Naive thymus-derived CD4-positive, alpha-beta T cell (primary cell): Measurements from ENCODE around the gene E2F7. TPM values are rescaled to one million over a fixed set of nuclear protein-coding genes. Genes with fewer than 3 reads are reported as not detected.

ENCODE experiments used
- ATAC-seq: fragments of 150-1000 bp; cut with Tn5 transposase; 2 replicates; pipeline ENCODE4 v1.10.0; 2021; ENCODE audit warnings: mild to moderate bottlenecking, moderate library complexity
- CTCF ChIA-PET: fragments of 350-600 bp; sonication (Branson Sonifier 250); formaldehyde crosslinking; loops from one replicate; lab custom pipeline; 2021; ENCODE audit warnings: antibody characterized with exemption; lab: Charles Lee
- POLR2A ChIA-PET: fragments of 350-600 bp; sonication (Branson Sonifier 250); formaldehyde crosslinking; loops from one replicate; lab custom pipeline; 2021; ENCODE audit warnings: antibody characterized with exemption, inconsistent platforms; lab: Charles Lee
- DNase-seq, 9 donors: peaks; one replicate each; pipeline versions ENCODE4 v3.0.0 to v3.0.0-alpha.2; 2020 to 2022; ENCODE audit warnings: mixed read lengths in 1 of 9
- H3K27ac ChIP-seq: one replicate; pipeline ENCODE4 v1.7.0; 2013; ENCODE audit warnings: mild to moderate bottlenecking, low read depth, low read length, moderate library complexity
- H3K27me3 ChIP-seq, 2 donors: one replicate each; pipeline ENCODE4 v1.7.0; 2013; ENCODE audit warnings: low read length in 2 of 2, mild to moderate bottlenecking in 2 of 2, moderate library complexity in 2 of 2; ENCODE audit not compliant: control insufficient read depth in 2 of 2, insufficient read depth in 2 of 2
- H3K36me3 ChIP-seq, 3 experiments: 1 replicate in 2 of 3; 2 replicates in 1 of 3; pipeline ENCODE4 v1.7.0; 2013; ENCODE audit warnings: low read length in 3 of 3, mild to moderate bottlenecking in 3 of 3, moderate library complexity in 1 of 3; ENCODE audit not compliant: insufficient read depth in 3 of 3, control insufficient read depth in 2 of 3
- H3K4me1 ChIP-seq, 2 donors: one replicate each; pipeline ENCODE4 v1.7.0; 2013; ENCODE audit warnings: low read length in 2 of 2, mild to moderate bottlenecking in 2 of 2, moderate library complexity in 1 of 2; ENCODE audit not compliant: control insufficient read depth in 2 of 2, insufficient read depth in 2 of 2
- H3K4me3 ChIP-seq: 2 replicates; pipeline ENCODE4 v1.7.0; 2013; ENCODE audit warnings: mild to moderate bottlenecking, low read length
- H3K9me3 ChIP-seq, 3 experiments: 1 replicate in 2 of 3; 2 replicates in 1 of 3; pipeline ENCODE4 v1.7.0; 2013; ENCODE audit warnings: low read length in 3 of 3; ENCODE audit not compliant: control insufficient read depth in 2 of 3
- H3K27ac Mint-ChIP-seq, 9 donors: one replicate each; pipeline ENCODE4 v1.8.0; 2020 to 2022; ENCODE audit warnings: mixed read lengths in 9 of 9, mild to moderate bottlenecking in 8 of 9, moderate library complexity in 5 of 9, inconsistent platforms in 2 of 9
- H3K27me3 Mint-ChIP-seq, 5 donors: one replicate each; pipeline ENCODE4 v1.8.0; 2021 to 2022; ENCODE audit warnings: mixed read lengths in 5 of 5, mild to moderate bottlenecking in 1 of 5
- H3K36me3 Mint-ChIP-seq, 5 donors: one replicate each; pipeline ENCODE4 v1.8.0; 2020 to 2022; ENCODE audit warnings: mixed read lengths in 5 of 5, mild to moderate bottlenecking in 3 of 5, inconsistent platforms in 1 of 5
- H3K4me1 Mint-ChIP-seq, 7 donors: one replicate each; pipeline ENCODE4 v1.8.0; 2020 to 2022; ENCODE audit warnings: mixed read lengths in 7 of 7, mild to moderate bottlenecking in 3 of 7, inconsistent platforms in 1 of 7
- H3K4me3 Mint-ChIP-seq, 10 donors: one replicate each; pipeline ENCODE4 v1.8.0; 2020 to 2022; ENCODE audit warnings: mild to moderate bottlenecking in 10 of 10, mixed read lengths in 10 of 10, moderate library complexity in 6 of 10, inconsistent platforms in 2 of 10
- H3K9me3 Mint-ChIP-seq, 11 donors: one replicate each; pipeline ENCODE4 v1.8.0; 2020 to 2022; ENCODE audit warnings: mixed read lengths in 11 of 11, mild to moderate bottlenecking in 4 of 11, inconsistent platforms in 1 of 11, moderate library complexity in 1 of 11
- intact Hi-C, 2 donors: fragments of 100-400 bp; cut with micrococcal nuclease; formaldehyde crosslinking; loops; one replicate each; pipeline ENCODE4 v1.15.1; 2023
- polyA plus RNA-seq, 2 donors: library from polyadenylated mRNA; unstranded; fragments of 300-500 nt; fragmentation: Illumina TruSeq; gene quantifications; one replicate each; pipeline ENCODE4 v1.2.3, GENCODE V29; 2021
- total RNA-seq, 6 experiments: library from RNA in 5 of 6; stranded (reverse) in 5 of 6; gene quantifications; 1 replicate in 5 of 6; 2 replicates in 1 of 6; pipeline ENCODE4 v1.2.3 and lab custom pipeline; 2021 to 2026

E2F7 gene
- total and polyA plus RNA-seq, 7 experiments from 2014 or later, result 0.22 to 17.6 TPM; not detected in 5

- ChIA-PET POLR2A (no interaction called here), CTCF (no interaction called here)
- H3K4me1 ChIP-seq, result no peaks in the 10 kb centered on the region
- Mint-ChIP-seq H3K36me3 (peaks cover 0 to 45% (median 0%) of the 10 kb centered on the region in 5 donors), H3K27me3 (no peaks in the 10 kb centered on the region), H3K9me3 (peaks cover 0 to 26% (median 6%) of the 10 kb centered on the region in 11 donors), H3K4me1 (peaks cover 0 to 10% (median 0%) of the 10 kb centered on the region in 7 donors), H3K4me3 (no peak overlapping the region), H3K27ac (no peak overlapping the region)
- intact Hi-C loops, result no loop called here
- H3K27me3 ChIP-seq, result no peaks in the 10 kb centered on the region
- no peak for DNase-seq
- H3K9me3 ChIP-seq, result no peaks in the 10 kb centered on the region
- no peak overlapping the region for H3K27ac ChIP-seq
- ATAC-seq, result no peak
- no peaks in the 10 kb centered on the region for H3K36me3 ChIP-seq
- H3K4me3 ChIP-seq, result no peak overlapping the region
Measured at GRCh38 chr12:77033658-77034536, 31.5 kb downstream of the E2F7 start.

GRCh38 chr12:77032406-77032805 lies 33.0 kb downstream of the E2F7 start:
- intact Hi-C loops, result no loop called here
- Histone ChIP-seq H3K27me3 (no peaks in the 10 kb centered on the region), H3K27ac (no peak overlapping the region), H3K4me1 (no peaks in the 10 kb centered on the region), H3K4me3 (no peak overlapping the region), H3K36me3 (no peaks in the 10 kb centered on the region), H3K9me3 (no peaks in the 10 kb centered on the region)
- ATAC-seq, result no peak
- Mint-ChIP-seq H3K27ac (no peak overlapping the region), H3K27me3 (no peaks in the 10 kb centered on the region), H3K36me3 (peaks cover 0 to 38% (median 0%) of the 10 kb centered on the region in 5 donors), H3K9me3 (peaks cover 0 to 11% (median 2%) of the 10 kb centered on the region in 11 donors), H3K4me1 (peaks cover 0 to 10% (median 0%) of the 10 kb centered on the region in 7 donors), H3K4me3 (no peak overlapping the region)
- no peak for DNase-seq
- ChIA-PET POLR2A (no interaction called here), CTCF (no interaction called here)

GRCh38 chr12:77031745-77032144 lies 33.6 kb downstream of the E2F7 start:
- Histone ChIP-seq H3K9me3 (no peaks in the 10 kb centered on the region), H3K4me1 (no peaks in the 10 kb centered on the region), H3K27me3 (no peaks in the 10 kb centered on the region), H3K36me3 (no peaks in the 10 kb centered on the region), H3K4me3 (no peak overlapping the region), H3K27ac (no peak overlapping the region)
- Mint-ChIP-seq H3K9me3 (peaks cover 0 to 7% (median 0%) of the 10 kb centered on the region in 11 donors), H3K36me3 (peaks cover 0 to 33% (median 0%) of the 10 kb centered on the region in 5 donors), H3K27ac (peak overlapping the region in 1 of 9 donors; percentile 15), H3K27me3 (no peaks in the 10 kb centered on the region), H3K4me1 (peaks cover 0 to 10% (median 0%) of the 10 kb centered on the region in 7 donors), H3K4me3 (no peak overlapping the region)
- ChIA-PET POLR2A (no interaction called here), CTCF (no interaction called here)
- ATAC-seq (peak; percentile 22), DNase-seq (no peak)
- intact Hi-C loops, result no loop called here

DNA sequence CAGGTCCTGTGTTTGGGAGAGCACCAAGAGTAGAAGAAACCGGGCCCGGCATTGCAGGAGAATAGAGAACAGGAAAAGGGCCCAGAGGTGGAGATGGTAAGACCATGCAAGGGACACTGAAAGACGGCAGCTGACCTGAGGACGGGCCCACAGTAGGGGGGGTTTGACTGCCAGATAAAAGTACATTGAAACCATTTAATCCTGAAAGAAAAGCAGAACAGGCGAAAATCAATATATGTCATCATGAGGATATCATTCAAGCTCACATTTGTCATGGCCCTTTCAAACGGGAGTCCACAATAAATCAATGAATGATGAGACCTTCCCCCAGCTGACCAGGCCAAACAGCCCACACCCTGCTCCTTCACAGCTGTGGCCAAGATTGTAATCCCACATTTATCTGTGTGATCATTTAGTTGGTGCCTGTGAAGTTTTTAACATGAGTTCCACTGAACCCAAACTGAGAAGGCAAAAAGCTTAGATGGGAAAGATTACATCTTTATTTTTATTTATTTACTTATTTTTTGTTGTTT lies 39.5 kb downstream of the E2F7 start:
- Mint-ChIP-seq H3K36me3 (peaks cover 0 to 19% (median 0%) of the 10 kb centered on the region in 5 donors), H3K4me3 (no peak overlapping the region), H3K4me1 (no peaks in the 10 kb centered on the region), H3K27me3 (no peaks in the 10 kb centered on the region), H3K9me3 (no peaks in the 10 kb centered on the region), H3K27ac (no peak overlapping the region)
- no peaks in the 10 kb centered on the region for H3K9me3 ChIP-seq
- ChIA-PET POLR2A (no interaction called here), CTCF (no interaction called here)
- intact Hi-C loops, result no loop called here
- ATAC-seq, result no peak
- no peak overlapping the region for H3K27ac ChIP-seq
- no peaks in the 10 kb centered on the region for H3K27me3 ChIP-seq
- no peak for DNase-seq
- no peak overlapping the region for H3K4me3 ChIP-seq
- no peaks in the 10 kb centered on the region for H3K36me3 ChIP-seq
- H3K4me1 ChIP-seq, result no peaks in the 10 kb centered on the region

GRCh38 chr12:77023501-77023900 lies 41.9 kb downstream of the E2F7 start:
- DNase-seq (no peak), ATAC-seq (no peak)
- Histone ChIP-seq H3K4me3 (no peak overlapping the region), H3K27ac (no peak overlapping the region), H3K9me3 (no peaks in the 10 kb centered on the region), H3K4me1 (no peaks in the 10 kb centered on the region), H3K27me3 (no peaks in the 10 kb centered on the region), H3K36me3 (no peaks in the 10 kb centered on the region)
- Mint-ChIP-seq H3K4me3 (no peak overlapping the region), H3K4me1 (no peaks in the 10 kb centered on the region), H3K36me3 (peaks cover 0 to 26% (median 0%) of the 10 kb centered on the region in 5 donors), H3K9me3 (no peaks in the 10 kb centered on the region), H3K27me3 (no peaks in the 10 kb centered on the region), H3K27ac (no peak overlapping the region)
- ChIA-PET CTCF (interaction anchor here (1.9 kb wide), 1 partner anchor 13 kb away, joined by 6 read pairs; no protein-coding TSS in a partner anchor), POLR2A (no interaction called here)
- intact Hi-C loops, result no loop called here

- H3K36me3 ChIP-seq, result no peaks in the 10 kb centered on the region
- no peak overlapping the region for H3K4me3 Mint-ChIP-seq
- H3K27ac Mint-ChIP-seq, result no peak overlapping the region
- ATAC-seq (no peak), DNase-seq (no peak)
- H3K4me1 ChIP-seq, result no peaks in the 10 kb centered on the region
- H3K27me3 Mint-ChIP-seq, result peaks cover 0 to 4% (median 0%) of the 10 kb centered on the region in 5 donors
- ChIA-PET CTCF (interaction anchor here (1.0 to 1.6 kb wide), 3 partner anchors 9 to 15 kb away, joined by 3 to 8 read pairs (median 5); no protein-coding TSS in a partner anchor), POLR2A (no interaction called here)
- H3K9me3 Mint-ChIP-seq, result peaks cover 0 to 6% (median 0%) of the 10 kb centered on the region in 11 donors
- H3K36me3 Mint-ChIP-seq, result peaks cover 0 to 30% (median 0%) of the 10 kb centered on the region in 5 donors
- H3K4me3 ChIP-seq, result no peak overlapping the region
- H3K4me1 Mint-ChIP-seq, result peaks cover 0 to 1% (median 0%) of the 10 kb centered on the region in 7 donors
- no peaks in the 10 kb centered on the region for H3K9me3 ChIP-seq
- no peak overlapping the region for H3K27ac ChIP-seq
- intact Hi-C loops, result no loop called here
- no peaks in the 10 kb centered on the region for H3K27me3 ChIP-seq
Measured at GRCh38 chr12:77019920-77020319, 45.4 kb downstream of the E2F7 start.
